ENCODE data around the gene ANXA6.

The ANXA6 gene

DNA sequence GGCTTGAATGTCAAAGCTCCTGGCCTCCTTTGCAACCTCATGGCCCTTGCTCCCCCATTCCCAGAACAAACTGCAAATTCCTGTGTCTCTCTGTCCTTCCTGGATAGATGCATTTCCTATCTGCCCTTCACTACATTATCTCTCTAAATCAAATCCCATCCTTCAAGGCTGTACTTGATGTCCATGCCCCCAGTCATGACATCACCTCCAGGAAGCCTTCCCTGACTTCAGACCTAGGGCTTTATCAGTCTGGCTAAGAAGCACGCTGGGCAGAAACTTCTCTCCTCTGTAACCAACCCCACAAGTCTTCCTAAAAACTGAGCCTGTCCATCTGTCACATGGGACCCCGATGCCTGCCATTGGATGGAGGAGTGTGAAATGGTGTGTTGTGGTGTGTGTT is 51.1 kb downstream of the ANXA6 start:
- TF ChIP-seq, protein P1, sequence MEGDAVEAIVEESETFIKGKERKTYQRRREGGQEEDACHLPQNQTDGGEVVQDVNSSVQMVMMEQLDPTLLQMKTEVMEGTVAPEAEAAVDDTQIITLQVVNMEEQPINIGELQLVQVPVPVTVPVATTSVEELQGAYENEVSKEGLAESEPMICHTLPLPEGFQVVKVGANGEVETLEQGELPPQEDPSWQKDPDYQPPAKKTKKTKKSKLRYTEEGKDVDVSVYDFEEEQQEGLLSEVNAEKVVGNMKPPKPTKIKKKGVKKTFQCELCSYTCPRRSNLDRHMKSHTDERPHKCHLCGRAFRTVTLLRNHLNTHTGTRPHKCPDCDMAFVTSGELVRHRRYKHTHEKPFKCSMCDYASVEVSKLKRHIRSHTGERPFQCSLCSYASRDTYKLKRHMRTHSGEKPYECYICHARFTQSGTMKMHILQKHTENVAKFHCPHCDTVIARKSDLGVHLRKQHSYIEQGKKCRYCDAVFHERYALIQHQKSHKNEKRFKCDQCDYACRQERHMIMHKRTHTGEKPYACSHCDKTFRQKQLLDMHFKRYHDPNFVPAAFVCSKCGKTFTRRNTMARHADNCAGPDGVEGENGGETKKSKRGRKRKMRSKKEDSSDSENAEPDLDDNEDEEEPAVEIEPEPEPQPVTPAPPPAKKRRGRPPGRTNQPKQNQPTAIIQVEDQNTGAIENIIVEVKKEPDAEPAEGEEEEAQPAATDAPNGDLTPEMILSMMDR (IDR thresholded peaks at IDR 0.05; ENCODE audit: control extremely low read depth, extremely low read depth, low read depth, missing control alignments): no peak
- POLR2A ChIA-PET: interaction anchor here (0.5 to 0.6 kb wide), 2 partner anchors 9 to 549 kb away, joined by 3 to 6 read pairs; no protein-coding TSS in a partner anchor
- CTCF ChIA-PET: interaction anchor here (0.8 to 14.8 kb wide), 9 partner anchors 8 to 210 kb away, joined by 3 to 325 read pairs (median 3); partner anchors contain the start of gene TNIP1
- no peak for DNase-seq (ENCODE audit: extremely low spot score)

DNA sequence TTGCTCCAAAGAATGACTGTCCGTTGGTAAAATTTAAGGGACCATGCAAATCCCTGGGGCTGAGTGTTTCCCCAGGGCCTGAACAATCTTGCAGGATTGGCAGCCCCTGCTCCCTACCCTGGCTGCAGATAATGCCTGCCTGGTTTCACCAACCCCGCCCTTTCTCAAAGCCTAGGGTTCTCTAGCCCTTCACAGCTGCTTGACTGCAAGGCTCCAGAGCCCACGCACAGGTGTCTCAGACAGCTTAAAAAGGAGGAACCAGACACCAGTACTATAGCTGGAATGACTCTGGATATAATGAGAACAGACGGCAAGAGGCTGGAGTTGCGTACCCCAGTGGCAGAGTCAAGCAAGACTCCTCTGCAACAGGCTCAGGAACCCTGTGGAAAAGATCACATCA is 51.5 kb downstream of the ANXA6 start:
- TF ChIP-seq, protein P1 (IDR thresholded peaks at IDR 0.05; ENCODE audit: control extremely low read depth, extremely low read depth, low read depth, missing control alignments): no peak
- DNase-seq (ENCODE audit: extremely low spot score): no peak
- CTCF ChIA-PET: interaction anchor here (0.9 to 14.8 kb wide), 7 partner anchors 9 to 210 kb away, joined by 3 to 325 read pairs (median 3); no protein-coding TSS in a partner anchor
- POLR2A ChIA-PET: interaction anchor here (0.5 to 0.6 kb wide), 2 partner anchors 10 to 548 kb away, joined by 3 to 6 read pairs; no protein-coding TSS in a partner anchor

DNA sequence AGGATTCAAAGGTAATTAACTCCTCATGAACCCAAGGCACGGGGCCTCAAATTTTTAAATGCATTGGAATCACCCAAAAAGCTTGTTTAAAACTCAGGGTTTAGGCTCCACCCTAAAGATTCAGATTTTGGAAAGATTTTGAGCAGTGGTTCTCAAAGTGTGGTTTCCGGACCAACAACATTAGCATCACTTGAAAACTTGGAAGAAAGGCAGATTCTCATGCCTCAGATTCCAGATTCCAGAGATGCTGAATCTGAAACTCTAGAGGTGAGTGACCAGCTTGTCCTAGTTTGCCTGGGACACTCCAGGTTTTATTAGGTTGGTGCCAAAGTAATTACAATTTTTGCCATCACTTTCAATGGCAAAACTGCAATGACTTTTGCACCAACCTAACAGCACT is 52.0 kb downstream of the ANXA6 start:
- POLR2A ChIA-PET: no interaction called here

DNA sequence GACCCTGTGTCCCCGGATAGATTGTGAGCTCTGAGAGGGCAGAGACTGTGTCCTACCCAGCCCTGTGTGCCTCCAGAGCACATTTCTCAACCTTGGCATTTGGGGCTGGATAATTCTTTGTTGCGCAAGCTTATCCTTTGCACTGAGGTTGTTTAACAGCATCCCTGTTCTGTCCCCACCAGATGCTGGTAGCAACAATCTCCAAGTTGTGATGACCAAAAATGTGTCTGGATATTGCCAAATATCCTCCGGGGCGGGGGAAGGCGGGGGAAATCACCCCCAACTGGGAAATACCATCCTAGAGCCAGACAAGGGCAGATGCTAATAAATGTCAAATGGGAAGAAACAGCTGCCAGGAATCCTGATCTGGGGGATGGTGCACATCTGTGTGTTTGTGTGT is 52.8 kb downstream of the ANXA6 start:
- ChIA-PET CTCF (interaction anchor here (1.0 to 3.7 kb wide), 5 partner anchors 10 to 59 kb away, joined by 4 to 39 read pairs (median 7); no protein-coding TSS in a partner anchor), POLR2A (no interaction called here)

More for the DNA sequence above, 52.0 kb downstream of the ANXA6 start:
- CTCF ChIA-PET: interaction anchor here (0.9 to 14.8 kb wide), 5 partner anchors 10 to 211 kb away, joined by 3 to 325 read pairs (median 15); no protein-coding TSS in a partner anchor
- TF ChIP-seq, protein P1 (IDR thresholded peaks at IDR 0.05; ENCODE audit: control extremely low read depth, extremely low read depth, low read depth, missing control alignments): no peak
- no peak for DNase-seq (ENCODE audit: extremely low spot score)

DNA sequence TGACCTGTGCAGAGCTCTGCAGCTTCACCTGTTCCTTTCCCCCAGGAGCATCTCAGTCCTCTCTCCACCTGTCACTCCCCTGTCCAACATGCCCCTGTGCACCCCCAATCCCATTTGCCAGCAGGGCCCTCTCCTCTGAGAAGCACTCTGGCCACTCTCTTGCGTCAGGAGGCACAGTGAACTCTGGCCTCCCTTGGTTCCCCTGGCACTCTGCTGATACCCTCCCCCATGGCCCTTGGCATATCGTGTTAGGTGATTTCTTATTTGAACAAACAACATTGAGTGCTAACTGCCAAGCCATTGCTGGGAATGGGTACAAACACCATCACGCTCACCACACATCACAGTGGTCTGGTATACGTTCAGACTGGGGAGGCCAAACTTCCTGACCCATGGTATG is 55.8 kb downstream of the ANXA6 start:
- TF ChIP-seq, protein P1 (IDR thresholded peaks at IDR 0.05; ENCODE audit: control extremely low read depth, extremely low read depth, low read depth, missing control alignments): no peak
- no peak for DNase-seq (ENCODE audit: extremely low spot score)
- ChIA-PET POLR2A (interaction anchor here (0.5 to 1.2 kb wide), 2 partner anchors 9 to 23 kb away, joined by 3 to 6 read pairs; no protein-coding TSS in a partner anchor), CTCF (interaction anchor here (2.0 to 8.5 kb wide), 3 partner anchors 9 to 24 kb away, joined by 8 to 92 read pairs (median 13); no protein-coding TSS in a partner anchor)

More for the DNA sequence above, 52.8 kb downstream of the ANXA6 start:
- DNase-seq (ENCODE audit: extremely low spot score): no peak
- TF ChIP-seq, protein P1 (IDR thresholded peaks at IDR 0.05; ENCODE audit: control extremely low read depth, extremely low read depth, low read depth, missing control alignments): no peak

DNA sequence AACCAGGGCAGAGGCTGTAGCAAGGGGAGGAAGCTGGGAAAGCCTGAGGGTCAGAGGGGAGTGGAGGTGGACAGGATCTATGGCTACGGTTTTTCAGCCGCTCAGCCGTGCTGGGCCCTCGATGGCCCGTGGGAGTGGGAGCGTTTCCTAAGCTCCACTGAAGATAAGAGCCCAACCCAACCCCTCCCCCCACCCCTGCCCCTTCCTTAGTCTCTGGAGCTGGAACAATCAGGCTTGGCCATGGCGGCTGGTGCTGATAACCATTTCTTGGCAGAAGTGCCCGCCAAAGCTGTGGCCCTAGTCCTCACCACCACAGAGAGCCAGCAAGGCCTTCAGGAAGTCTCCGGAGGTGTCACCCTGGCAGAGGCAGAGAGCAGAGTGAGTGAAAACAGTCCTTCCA is 56.4 kb downstream of the ANXA6 start:
- DNase-seq (ENCODE audit: extremely low spot score): no peak
- TF ChIP-seq, protein P1 (IDR thresholded peaks at IDR 0.05; ENCODE audit: control extremely low read depth, extremely low read depth, low read depth, missing control alignments): no peak
- CTCF ChIA-PET: interaction anchor here (2.0 to 8.5 kb wide), 3 partner anchors 9 to 25 kb away, joined by 8 to 92 read pairs (median 13); no protein-coding TSS in a partner anchor
- POLR2A ChIA-PET: interaction anchor here (0.5 to 1.2 kb wide), 2 partner anchors 9 to 24 kb away, joined by 3 to 6 read pairs; no protein-coding TSS in a partner anchor
